Measurements from ENCODE around the gene CSE1L. TPM values are rescaled to one million over a fixed set of nuclear protein-coding genes. Genes with fewer than 3 reads are reported as not detected.

Gene CSE1L
- total RNA-seq, 1 experiment from 2014 or later = 226 TPM

DNA sequence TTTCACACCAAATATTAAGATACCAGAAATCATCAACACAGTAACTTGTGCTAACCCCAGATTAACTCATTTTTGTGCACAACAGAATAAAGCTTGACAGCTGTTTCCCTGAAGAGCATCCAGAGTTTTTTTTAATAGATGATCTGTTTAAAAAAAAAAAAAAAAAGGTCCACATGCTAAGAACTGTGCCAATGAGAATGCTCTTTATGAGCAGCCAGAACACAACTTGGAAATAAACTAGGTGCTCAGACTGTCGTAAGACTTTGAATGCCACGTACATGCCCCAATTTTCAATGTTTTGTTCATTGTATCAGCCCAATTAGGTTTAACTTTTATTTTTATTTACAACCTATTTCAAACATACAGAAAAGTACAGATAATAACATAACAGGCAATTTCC lies 94.7 kb downstream of the CSE1L start:
- no TSS peak for BruUV-seq (replicated peaks)
- Mint-ChIP-seq H3K36me3 (ENCODE audit: insufficient read depth, unreplicated experiment) (peaks cover 40% of the 10 kb centered on the region), H3K4me3 (ENCODE audit: low read depth, unreplicated experiment) (no peak overlapping the region), H3K27ac (ENCODE audit: unreplicated experiment) (no peak overlapping the region), H3K4me1 (ENCODE audit: low read depth, unreplicated experiment) (no peaks in the 10 kb centered on the region), H3K27me3 (ENCODE audit: unreplicated experiment) (no peaks in the 10 kb centered on the region), H3K9me3 (ENCODE audit: low read depth, unreplicated experiment) (no peaks in the 10 kb centered on the region)
- CTCF ChIA-PET = no interaction called here
- intact Hi-C loops (cut with micrococcal nuclease; ENCODE audit: unreplicated experiment) = no loop called here
- DNase-seq = no peak
- TF ChIP-seq, protein P1, sequence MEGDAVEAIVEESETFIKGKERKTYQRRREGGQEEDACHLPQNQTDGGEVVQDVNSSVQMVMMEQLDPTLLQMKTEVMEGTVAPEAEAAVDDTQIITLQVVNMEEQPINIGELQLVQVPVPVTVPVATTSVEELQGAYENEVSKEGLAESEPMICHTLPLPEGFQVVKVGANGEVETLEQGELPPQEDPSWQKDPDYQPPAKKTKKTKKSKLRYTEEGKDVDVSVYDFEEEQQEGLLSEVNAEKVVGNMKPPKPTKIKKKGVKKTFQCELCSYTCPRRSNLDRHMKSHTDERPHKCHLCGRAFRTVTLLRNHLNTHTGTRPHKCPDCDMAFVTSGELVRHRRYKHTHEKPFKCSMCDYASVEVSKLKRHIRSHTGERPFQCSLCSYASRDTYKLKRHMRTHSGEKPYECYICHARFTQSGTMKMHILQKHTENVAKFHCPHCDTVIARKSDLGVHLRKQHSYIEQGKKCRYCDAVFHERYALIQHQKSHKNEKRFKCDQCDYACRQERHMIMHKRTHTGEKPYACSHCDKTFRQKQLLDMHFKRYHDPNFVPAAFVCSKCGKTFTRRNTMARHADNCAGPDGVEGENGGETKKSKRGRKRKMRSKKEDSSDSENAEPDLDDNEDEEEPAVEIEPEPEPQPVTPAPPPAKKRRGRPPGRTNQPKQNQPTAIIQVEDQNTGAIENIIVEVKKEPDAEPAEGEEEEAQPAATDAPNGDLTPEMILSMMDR (IDR thresholded peaks at IDR 0.05; ENCODE audit: unreplicated experiment) = no peak

Other genes with a start within 250 kb of the CSE1L start
- gene PREX1, start 218.3 kb upstream of the CSE1L start, total RNA-seq (2022) = 0.31 and 1.3 TPM in 2 replicates
- 55.0 and 59.2 TPM in 2 replicates for gene ARFGEF2, start 124.6 kb upstream of the CSE1L start, total RNA-seq (2022)
- 147 and 155 TPM in 2 replicates for gene STAU1, start 142.0 kb downstream of the CSE1L start, total RNA-seq (2022)
- gene DDX27, start 173.1 kb downstream of the CSE1L start, total RNA-seq (2022) = 87.3 and 96.0 TPM in 2 replicates
- gene ZNFX1, start 231.7 kb downstream of the CSE1L start, total RNA-seq (2022) = 94.1 and 156 TPM in 2 replicates

All from Calu3 (cell line).